GM19397 (cell line): ENCODE measurements around the gene ANKMY1.

ENCODE experiments used
- ATAC-seq: cut with Tn5 transposase; IDR thresholded peaks from one replicate; pipeline ENCODE4 v1.9.1; 2021; ENCODE audit warnings: mild to moderate bottlenecking, moderate library complexity; ENCODE audit not compliant: unreplicated experiment

ANKMY1 gene

DNA sequence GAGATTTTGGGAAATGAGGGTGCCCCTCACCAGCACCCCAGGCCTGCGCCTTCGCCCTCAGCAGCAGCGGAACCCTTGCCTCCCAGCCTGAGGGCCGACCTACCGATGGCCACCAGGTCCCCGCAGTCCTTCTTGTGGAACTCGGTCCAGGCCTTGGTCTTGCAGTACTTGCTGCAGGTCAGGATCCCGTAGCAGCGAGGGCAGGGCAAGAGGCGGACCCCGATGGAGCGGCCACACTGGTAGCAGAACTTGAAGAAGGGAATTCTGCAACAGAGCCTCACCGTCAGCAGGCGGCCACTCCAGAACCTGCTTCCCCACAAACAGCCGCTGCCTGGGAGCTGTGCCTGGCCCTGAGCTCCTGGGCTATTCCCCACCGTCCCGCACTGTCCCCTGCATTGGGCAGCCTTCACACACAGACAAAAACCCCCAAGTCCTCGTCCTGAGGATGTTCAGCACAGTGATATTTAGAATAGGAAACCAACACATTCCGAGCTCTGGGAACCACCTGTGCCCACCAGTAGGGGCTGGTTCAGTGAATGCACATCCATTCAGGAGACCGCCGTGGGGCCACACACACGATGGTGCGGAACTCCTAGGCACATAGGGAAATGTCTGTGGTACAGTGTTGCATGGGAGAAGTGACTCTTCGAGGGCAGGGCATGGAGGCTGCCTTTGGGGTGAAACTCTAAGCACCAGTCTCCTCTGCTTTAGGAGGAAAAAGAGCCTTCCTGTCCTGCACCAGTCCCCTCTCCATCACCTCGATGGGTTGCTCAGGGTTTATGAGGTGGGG lies 76.8 kb downstream of the ANKMY1 start:
- no peak for ATAC-seq

DNA sequence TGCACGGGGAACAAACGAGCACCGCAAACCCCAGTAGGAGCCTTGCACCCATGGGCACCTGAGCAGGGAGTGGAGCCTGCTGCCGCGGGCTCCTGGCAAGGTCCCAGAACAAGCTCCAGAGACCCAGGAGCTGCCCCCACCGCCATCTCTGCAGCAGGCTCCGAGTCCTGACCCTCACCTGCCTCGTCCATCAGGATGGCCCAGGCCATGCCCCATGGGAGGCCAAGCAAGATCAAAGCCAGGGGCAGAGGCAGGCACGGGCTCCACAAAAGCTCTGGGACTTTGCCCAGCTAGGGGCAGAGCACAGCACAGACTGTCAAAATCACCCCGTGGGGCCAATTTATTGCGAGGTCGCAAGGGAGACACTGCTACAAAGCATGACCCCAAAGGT lies 78.7 kb downstream of the ANKMY1 start:
- no peak for ATAC-seq

DNA sequence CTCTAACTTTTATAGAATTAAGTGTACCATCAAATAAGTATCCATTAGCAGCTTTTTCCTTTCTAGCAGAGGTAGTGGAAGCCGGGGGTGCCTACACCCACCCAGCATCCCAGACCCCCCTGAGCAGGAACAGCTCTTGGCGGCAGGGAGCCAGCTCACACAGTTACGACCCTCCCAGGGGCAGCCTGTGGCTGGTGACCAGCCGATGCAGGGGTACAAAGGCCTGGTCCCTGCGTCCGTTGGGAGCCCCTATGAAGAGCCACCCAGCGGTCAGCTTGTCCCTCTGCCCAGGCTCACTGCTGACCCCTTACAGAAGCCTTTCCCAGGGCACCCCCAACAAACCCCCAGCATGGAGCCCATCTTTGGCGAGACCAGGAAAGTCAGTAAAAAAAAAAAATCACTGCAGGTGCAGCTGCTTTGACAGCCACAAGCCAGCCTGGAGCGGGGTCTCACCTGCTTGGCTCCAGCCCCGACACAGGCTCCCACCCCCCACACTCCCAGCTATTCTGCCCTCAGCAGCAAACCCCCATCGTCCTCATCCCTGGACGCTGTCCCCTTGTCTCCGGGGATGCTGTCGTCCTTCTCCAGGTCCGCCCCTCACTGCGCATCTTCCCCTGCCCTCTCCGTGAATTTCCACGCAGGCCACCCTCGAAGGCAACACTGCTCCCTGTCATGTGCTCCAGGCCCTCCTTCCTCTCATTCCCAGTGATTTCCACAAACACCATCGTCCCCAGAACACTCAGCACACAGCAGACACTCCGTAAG lies 79.3 kb downstream of the ANKMY1 start:
- ATAC-seq = no peak

DNA sequence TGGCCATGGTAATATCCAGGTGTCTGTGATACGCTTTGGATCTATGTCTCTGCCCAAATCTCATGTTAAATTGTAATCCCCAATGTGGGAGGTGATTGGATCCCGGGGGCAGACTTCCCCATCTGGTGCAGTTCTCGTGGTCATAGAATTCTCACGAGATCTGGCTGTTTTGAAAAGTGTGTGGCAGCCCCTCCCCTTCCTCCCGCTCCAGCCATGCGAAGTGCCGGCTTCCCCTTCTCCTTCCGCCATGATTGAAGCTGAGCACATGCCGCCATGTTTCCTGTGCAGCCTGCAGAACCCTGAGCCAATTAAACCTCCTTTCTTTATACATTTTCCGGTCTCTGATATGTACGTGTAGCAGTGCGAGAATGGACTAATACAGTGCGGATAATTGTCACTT lies 79.9 kb downstream of the ANKMY1 start:
- no peak for ATAC-seq

DNA sequence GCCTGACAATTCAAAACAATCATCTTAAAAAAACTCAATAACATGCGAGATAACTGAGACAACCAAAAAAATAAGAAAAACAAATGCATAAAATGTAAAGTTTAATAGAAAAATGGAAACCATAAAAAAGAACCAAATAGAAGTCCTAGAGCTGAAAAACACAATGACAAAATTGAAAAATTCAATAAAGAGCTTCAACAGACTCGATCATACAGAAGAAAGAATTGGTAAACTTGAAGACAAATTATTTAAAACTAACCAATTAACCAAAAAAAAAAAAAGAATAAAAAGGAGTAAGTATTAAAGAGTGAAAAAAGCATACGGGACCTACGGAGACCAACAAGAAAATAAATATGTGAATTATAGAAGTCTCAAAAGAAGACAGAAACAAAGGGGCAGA lies 84.6 kb downstream of the ANKMY1 start:
- ATAC-seq = no peak

DNA sequence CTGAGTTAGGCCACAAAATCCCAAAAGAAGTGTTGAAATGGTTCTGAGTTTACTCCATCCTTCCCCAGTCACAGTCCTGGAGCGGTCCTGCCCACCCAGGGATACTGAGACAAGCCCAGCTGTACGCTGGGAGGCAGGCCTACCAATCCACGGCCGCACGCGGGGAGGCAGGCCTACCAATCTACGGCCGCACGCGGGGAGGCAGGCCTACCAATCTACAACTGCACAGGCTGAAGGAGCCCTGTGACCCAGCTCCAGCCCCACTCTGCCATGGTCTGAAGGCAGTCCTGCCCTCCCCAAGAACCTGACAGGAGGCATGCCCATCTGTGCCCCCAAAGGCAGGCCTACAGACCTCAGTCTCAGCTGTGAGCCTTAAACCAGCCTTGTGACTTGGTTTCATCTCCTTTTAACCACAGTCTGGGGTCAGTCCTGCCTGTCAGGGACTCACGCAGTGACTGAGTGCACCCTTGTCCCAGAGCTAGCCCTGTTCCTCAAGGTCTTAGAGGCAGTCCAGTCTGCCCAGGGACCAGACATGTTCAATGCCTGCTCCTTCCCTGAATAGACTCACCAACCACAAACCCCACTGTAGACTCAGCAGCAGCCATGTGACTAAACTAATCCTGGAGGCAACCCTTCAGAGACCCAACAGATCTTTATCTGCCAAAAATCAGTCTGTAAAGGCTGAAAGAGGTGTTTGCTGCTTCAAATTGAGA lies 85.6 kb downstream of the ANKMY1 start:
- no peak for ATAC-seq

DNA sequence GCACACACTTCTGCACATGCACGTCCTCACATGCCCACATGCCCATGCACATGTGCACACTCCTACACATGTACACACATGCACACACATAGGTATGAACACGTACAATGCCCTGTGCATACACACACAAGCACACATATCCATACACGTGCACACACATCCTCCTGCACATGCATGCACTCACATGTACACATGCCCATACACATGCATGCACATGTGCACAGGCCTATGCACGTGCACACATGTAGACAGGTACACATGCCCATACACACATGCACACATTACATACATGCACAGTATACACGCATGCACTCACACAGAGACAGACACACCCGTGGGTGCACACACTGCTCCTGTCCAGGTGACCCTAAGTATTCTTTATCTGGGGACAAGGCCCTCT lies 88.0 kb downstream of the ANKMY1 start:
- ATAC-seq = no peak

DNA sequence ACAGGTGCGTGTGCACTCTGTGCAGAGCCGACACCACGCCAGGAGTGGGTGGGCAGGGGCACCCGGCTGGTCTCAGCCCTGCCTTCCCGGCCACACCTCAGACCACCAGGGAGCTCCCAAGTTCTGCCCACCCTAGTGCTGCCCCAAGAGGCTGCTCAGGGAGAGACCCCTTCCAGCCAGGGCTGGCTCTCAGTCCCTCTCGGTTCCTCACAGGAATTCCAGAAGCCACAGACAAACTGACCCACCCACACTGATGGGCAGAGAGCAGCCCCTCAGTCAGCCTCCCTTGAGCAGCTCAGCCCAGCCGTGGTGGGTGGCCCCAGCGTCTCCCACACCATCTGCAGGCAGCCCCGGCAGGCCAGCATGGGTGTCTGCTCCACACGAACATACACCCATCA lies 88.5 kb downstream of the ANKMY1 start:
- ATAC-seq = no peak

DNA sequence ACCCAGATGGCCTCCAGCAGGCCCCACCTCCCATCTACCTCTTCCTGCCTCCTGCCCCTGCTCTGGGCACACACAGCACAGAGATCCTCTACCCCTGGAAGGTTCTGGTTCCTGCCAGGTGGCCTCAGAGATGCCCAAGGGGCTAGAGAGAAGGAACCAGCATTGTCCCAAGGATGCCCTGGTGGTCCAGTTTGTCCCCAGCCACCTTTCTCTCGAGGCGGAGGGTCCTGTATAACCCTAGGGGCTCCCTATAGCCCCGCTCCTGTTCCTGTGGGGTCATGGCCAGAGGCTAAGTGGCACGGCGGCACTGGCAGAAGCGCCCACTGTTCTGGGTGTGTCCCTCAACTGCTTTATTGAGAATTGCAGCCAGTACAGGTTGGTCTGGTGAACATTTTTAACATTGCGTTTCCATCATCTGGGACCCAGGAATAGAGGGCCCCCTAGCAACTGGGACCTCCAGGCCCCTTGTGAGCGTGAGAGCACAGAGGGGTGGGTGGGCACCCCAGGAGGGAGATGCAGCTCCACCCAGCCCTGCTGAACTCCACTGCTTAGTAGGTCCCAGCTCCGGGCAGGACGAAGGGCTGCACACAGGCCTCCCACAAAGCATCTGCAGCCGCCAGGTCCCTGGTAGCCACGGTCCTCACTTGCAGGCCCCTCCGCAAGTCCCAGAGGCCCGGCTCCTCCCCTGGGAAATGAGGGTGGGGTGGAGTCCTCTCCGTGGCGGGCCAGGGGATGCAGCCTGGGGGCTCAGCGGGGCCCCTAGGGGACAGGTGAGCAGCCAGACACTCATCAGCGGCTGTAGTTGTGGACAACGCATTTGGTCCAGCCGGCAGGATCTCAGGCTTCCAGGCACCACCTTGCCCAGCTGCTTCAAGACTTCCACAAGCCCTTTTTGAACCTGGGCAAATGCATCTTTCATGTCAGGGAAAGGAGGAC lies 89.2 kb downstream of the ANKMY1 start:
- no peak for ATAC-seq

DNA sequence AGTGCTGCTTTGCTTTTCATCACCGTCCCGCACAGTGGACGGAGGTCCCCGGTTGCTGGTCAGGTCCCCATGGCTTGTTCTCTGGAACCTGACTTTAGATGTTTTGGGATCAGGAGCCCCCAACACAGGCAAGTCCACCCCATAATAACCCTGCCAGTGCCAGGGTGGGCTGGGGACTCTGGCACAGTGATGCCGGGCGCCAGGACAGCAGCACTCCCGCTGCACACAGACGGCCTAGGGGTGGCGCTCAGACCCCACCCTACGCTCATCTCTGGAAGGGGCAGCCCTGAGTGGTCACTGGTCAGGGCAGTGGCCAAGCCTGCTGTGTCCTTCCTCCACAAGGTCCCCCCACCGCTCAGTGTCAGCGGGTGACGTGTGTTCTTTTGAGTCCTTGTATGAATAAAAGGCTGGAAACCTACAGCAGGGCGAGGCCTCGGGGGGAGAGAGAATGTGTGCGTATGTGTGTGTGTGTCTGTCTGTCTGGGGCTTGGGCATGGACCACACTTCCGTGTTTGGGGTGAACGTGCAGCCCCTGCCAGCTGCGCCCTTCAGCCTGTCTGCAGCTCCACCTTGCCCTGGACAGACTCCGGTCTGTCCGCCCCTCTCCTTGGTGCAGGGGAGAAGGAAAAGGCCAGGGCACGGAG lies 90.0 kb downstream of the ANKMY1 start:
- no peak for ATAC-seq

DNA sequence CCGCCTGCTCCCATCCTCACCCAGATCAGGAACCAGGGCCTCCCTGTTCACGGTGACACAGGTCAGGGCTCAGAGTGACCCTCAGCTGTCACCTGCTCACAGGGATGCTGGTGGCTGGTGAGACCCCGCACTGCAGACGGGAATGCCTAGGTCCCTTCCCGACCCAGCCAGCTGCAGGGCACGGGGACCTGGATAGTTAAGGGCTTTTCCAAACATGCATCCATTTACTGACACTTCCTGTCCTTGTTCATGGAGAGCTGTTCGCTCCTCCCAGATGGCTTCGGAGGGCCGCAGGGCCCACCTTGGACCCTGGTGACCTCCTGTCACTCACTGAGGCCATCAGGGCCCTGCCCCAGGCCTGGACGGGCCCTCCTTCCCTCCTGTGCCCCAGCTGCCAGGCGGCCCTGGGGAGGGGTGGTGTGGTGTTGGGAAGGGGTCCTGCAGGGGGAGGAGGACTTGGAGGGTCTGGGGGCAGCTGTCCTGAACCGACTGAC lies 90.6 kb downstream of the ANKMY1 start:
- ATAC-seq = no peak

DNA sequence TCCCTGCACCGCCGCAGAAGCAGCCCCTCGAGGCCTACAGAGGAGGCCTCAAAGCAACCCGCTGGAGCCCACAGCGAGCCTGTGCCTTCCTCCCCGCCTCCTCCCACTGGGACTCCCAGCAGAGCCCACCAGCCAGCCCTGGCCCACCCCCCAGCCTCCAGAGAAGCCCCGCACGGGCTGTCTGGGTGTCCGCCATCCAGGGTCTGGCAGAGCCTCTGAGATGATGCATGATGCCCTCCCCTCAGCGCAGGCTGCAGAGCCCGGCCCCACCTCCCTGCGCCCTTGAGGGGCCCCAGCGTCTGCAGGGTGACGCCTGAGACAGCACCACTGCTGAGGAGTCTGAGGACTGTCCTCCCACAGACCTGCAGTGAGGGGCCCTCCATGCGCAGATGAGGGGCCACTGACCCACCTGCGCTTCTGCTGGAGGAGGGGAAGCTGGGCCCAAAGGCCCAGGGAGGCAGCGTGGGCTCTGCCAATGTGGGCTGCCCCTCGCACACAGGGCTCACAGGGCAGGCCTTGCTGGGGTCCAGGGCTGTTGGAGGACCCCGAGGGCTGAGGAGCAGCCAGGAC lies 91.1 kb downstream of the ANKMY1 start:
- no peak for ATAC-seq

DNA sequence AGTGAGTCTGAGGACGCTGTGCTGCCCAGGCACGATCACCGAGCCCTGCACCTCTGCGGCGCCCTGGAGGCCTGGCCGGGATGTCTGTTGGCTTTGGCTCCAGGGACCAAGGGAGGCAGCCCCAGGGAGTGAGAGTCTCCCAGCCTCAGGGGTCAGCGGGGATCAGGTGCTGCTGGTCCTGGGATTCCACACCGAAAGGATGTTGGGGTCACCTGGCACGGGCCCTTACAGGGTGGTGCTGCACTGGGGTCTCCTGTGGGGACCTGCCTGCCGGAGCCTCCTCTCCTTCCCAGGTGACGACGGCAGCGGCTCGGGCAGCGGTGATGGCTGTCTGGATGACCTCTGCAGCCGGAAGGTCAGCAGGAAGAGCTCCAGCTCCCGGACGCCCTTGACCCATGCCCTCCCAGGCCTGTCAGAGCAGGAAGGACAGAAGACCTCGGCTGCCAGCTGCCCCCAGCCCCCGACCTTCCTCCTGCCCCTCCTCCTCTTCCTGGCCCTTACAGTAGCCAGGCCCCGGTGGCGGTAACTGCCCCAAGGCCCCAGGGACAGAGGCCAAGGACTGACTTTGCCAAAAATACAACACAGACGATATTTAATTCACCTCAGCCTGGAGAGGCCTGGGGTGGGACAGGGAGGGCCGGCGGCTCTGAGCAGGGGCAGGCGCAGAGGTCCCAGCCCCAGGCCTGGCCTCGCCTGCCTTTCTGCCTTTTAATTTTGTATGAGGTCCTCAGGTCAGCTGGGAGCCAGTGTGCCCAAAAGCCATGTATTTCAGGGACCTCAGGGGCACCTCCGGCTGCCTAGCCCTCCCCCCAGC lies 91.8 kb downstream of the ANKMY1 start:
- ATAC-seq = no peak

DNA sequence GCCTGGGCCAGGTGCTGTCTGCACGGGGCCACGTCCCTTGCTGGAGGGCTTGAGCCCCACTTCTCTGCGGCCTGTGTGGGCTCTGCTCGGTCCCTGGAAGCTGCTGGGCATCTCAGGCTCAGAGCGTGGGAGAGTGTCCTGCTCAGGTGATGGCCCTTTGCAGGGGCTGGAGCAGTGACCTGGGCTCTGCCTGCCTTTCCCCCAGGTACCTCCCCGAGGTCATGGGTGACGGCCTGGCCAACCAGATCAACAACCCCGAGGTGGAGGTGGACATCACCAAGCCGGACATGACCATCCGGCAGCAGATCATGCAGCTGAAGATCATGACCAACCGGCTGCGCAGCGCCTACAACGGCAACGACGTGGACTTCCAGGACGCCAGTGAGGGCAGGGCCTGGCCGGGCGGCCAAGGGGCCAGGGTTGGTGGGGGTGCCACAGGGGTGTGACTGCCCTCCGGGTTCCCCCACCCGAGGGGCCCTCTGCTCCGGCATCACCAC lies 92.5 kb downstream of the ANKMY1 start:
- ATAC-seq = no peak

DNA sequence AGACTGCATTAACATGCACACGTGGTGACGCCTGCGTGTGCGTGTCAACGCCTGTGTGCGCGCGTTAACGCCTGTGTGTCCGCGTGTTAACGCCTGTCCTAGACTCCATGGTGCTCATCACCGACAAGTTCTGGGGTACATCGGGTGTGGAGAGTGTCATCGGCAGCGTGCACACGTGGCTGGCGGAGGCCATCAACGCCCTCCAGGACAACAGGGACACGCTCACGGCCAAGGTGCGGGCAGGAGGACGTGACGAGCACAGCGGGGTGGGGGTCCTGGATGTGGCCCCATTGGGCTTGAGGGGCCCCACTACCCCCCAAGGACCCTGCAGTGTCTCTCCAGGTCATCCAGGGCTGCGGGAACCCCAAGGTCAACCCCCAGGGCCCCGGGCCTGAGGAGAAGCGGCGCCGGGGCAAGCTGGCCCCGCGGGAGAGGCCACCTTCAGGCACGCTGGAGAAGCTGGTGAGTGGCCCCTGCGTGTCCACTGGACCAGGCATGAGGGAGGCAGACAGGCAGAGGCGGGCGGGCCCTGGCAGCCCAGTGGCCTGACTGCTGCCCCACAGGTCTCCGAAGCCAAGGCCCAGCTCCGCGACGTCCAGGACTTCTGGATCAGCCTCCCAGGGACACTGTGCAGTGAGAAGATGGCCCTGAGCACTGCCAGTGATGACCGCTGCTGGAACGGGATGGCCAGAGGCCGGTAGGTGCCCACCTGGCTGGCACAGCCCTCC lies 93.1 kb downstream of the ANKMY1 start:
- ATAC-seq = no peak

DNA sequence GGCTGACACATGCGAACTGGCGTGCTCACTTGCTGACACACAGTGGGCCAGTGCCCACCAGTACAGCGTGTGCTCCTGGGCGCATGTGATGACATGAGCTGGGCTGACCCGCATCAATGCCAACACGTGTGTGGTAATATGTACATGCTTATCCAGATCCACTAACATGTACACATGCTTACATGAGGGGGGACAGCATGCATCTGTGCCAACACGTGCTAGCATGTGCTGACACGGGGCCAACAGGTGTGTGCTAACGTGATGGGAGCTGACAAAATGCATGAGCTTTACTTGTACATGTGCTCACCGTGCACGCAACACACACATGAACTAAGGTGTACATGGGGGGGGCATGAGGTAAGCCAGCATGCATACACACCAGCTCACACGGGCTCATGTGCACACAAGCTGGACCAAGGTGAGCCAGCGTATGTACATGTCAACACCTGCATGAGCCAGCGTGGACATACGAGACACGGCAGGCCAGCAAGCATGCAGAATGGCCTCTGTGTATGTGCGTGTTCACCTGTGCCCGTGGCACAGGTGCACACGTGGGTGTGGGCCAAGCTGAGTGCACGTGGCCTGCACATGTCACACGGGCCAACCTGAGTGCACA lies 93.8 kb downstream of the ANKMY1 start:
- no peak for ATAC-seq

DNA sequence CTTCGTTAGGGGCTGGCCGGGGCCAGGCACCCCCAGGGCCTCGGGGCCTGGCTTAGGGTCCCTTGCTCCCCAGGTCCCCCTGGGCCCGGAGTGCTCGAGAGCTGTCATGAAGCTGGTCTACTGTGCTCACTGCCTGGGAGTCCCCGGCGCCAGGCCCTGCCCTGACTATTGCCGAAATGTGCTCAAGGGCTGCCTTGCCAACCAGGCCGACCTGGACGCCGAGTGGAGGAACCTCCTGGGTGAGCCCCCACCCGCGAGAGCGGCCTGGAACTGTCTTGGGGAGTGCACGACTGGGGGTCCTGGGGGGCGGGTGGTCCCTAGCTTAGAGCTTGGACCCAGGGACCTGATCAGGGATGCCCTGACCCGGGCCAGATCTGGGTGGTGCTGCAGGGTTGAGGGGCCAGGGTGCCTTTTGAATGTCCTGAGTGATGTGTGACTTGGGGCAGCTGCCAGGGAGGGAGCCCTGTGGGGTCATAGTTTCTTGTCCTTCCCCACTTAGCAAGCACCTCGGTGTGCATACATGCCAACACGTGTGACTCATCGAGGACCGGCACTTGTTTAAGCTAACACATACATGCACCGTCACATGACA lies 94.4 kb downstream of the ANKMY1 start:
- no peak for ATAC-seq
